Measurements from ENCODE around the gene ASB13. TPM values are rescaled to one million over a fixed set of nuclear protein-coding genes. Genes with fewer than 3 reads are reported as not detected.
A peak's percentile ranks its signal among the peaks of the same experiment; 100 is the strongest.

Gene ASB13
- polyA plus RNA-seq, 4 donors: 29.2 to 155 (median 71.0) TPM

DNA sequence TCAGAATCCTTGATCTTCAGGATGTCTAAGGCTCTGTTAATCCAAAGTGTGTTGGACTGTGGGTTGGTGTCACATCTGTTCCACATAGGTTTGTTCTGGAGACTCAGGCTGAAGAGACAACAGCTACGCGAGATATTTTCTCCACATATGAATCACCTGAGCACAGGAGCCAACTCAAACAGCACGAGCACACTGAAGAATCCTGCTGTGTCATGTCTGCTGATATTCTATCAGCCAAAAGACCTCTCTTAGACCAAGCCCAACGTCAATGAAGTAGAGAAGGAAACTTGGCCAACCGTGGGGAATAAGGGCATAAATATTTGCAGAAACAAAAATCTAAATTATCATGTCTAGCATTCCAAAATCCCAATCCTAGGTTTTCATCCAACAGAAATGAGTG, 15.5 kb upstream of the ASB13 start:
- H3K27ac ChIP-seq (ENCODE audit: low read depth in 1 of 3, low read length in 2 of 3): no peak overlapping the region
- no peaks in the 10 kb centered on the region for H3K4me1 ChIP-seq (ENCODE audit: control insufficient read depth in 3 of 3, insufficient read depth in 2 of 3, low read depth in 1 of 3, low read length in 2 of 3)
- WGBS, 3 donors: 76 to 81% (median 80%) methylated on average over 5 of the region's 5 CpGs
- peaks cover 0 to 3% (median 0%) of the 10 kb centered on the region in 3 donors for H3K27me3 ChIP-seq (ENCODE audit: control insufficient read depth in 3 of 3, insufficient read depth in 3 of 3, low read length in 3 of 3)
- FAIRE-seq (no peak), DNase-seq (no peak)
- no peaks in the 10 kb centered on the region for H3K36me3 ChIP-seq (ENCODE audit: control insufficient read depth in 3 of 3, insufficient read depth in 2 of 3, low read depth in 1 of 3, low read length in 3 of 3)
- no peaks in the 10 kb centered on the region for H3K9me3 ChIP-seq (ENCODE audit: control insufficient read depth in 2 of 2, insufficient read depth in 1 of 2, low read depth in 1 of 2, low read length in 1 of 2)
- no peak overlapping the region for H3K4me3 ChIP-seq (ENCODE audit: low read depth in 1 of 3, low read length in 3 of 3)

GRCh38 chr10:5679606-5680005, 13.2 kb upstream of the ASB13 start:
- DNase-seq (no peak), FAIRE-seq (no peak)
- 68 to 89% (median 86%) methylated on average over 2 of the region's 2 CpGs for WGBS, 3 donors
- no peak overlapping the region for H3K4me3 ChIP-seq (ENCODE audit: low read depth in 1 of 3, low read length in 3 of 3)
- H3K4me1 ChIP-seq (ENCODE audit: control insufficient read depth in 3 of 3, insufficient read depth in 2 of 3, low read depth in 1 of 3, low read length in 2 of 3): no peaks in the 10 kb centered on the region
- H3K27me3 ChIP-seq (ENCODE audit: control insufficient read depth in 3 of 3, insufficient read depth in 3 of 3, low read length in 3 of 3): peaks cover 0 to 3% (median 0%) of the 10 kb centered on the region in 3 donors
- H3K27ac ChIP-seq (ENCODE audit: low read depth in 1 of 3, low read length in 2 of 3): no peak overlapping the region
- H3K9me3 ChIP-seq (ENCODE audit: control insufficient read depth in 2 of 2, insufficient read depth in 1 of 2, low read depth in 1 of 2, low read length in 1 of 2): no peaks in the 10 kb centered on the region
- no peaks in the 10 kb centered on the region for H3K36me3 ChIP-seq (ENCODE audit: control insufficient read depth in 3 of 3, insufficient read depth in 2 of 3, low read depth in 1 of 3, low read length in 3 of 3)

GRCh38 chr10:5679037-5679435, 12.6 kb upstream of the ASB13 start:
- no peak overlapping the region for H3K4me3 ChIP-seq (ENCODE audit: low read depth in 1 of 3, low read length in 3 of 3)
- no peak overlapping the region for H3K27ac ChIP-seq (ENCODE audit: low read depth in 1 of 3, low read length in 2 of 3)
- peaks cover 0 to 3% (median 0%) of the 10 kb centered on the region in 3 donors for H3K27me3 ChIP-seq (ENCODE audit: control insufficient read depth in 3 of 3, insufficient read depth in 3 of 3, low read length in 3 of 3)
- H3K9me3 ChIP-seq (ENCODE audit: control insufficient read depth in 2 of 2, insufficient read depth in 1 of 2, low read depth in 1 of 2, low read length in 1 of 2): no peaks in the 10 kb centered on the region
- FAIRE-seq (no peak), DNase-seq (no peak)
- H3K36me3 ChIP-seq (ENCODE audit: control insufficient read depth in 3 of 3, insufficient read depth in 2 of 3, low read depth in 1 of 3, low read length in 3 of 3): no peaks in the 10 kb centered on the region
- no peaks in the 10 kb centered on the region for H3K4me1 ChIP-seq (ENCODE audit: control insufficient read depth in 3 of 3, insufficient read depth in 2 of 3, low read depth in 1 of 3, low read length in 2 of 3)
- WGBS, 3 donors: 82 to 87% (median 84%) methylated on average over 3 of the region's 3 CpGs

- 72 to 82% (median 81%) methylated on average over 9 of the region's 9 CpGs for WGBS, 3 donors
- no peak for FAIRE-seq
- Histone ChIP-seq H3K4me3 (ENCODE audit: low read depth in 1 of 3, low read length in 3 of 3) (no peak overlapping the region), H3K9me3 (ENCODE audit: control insufficient read depth in 2 of 2, insufficient read depth in 1 of 2, low read depth in 1 of 2, low read length in 1 of 2) (peaks cover 0 to 2% of the 10 kb centered on the region in 2 donors), H3K27ac (ENCODE audit: low read depth in 1 of 3, low read length in 2 of 3) (no peak overlapping the region), H3K36me3 (ENCODE audit: control insufficient read depth in 3 of 3, insufficient read depth in 2 of 3, low read depth in 1 of 3, low read length in 3 of 3) (no peaks in the 10 kb centered on the region), H3K27me3 (ENCODE audit: control insufficient read depth in 3 of 3, insufficient read depth in 3 of 3, low read length in 3 of 3) (peaks cover 0 to 3% (median 0%) of the 10 kb centered on the region in 3 donors), H3K4me1 (ENCODE audit: control insufficient read depth in 3 of 3, insufficient read depth in 2 of 3, low read depth in 1 of 3, low read length in 2 of 3) (no peaks in the 10 kb centered on the region)
- no peak for DNase-seq
These were observed 12.1 kb upstream of the ASB13 start for GRCh38 chr10:5678397-5679036.

DNA sequence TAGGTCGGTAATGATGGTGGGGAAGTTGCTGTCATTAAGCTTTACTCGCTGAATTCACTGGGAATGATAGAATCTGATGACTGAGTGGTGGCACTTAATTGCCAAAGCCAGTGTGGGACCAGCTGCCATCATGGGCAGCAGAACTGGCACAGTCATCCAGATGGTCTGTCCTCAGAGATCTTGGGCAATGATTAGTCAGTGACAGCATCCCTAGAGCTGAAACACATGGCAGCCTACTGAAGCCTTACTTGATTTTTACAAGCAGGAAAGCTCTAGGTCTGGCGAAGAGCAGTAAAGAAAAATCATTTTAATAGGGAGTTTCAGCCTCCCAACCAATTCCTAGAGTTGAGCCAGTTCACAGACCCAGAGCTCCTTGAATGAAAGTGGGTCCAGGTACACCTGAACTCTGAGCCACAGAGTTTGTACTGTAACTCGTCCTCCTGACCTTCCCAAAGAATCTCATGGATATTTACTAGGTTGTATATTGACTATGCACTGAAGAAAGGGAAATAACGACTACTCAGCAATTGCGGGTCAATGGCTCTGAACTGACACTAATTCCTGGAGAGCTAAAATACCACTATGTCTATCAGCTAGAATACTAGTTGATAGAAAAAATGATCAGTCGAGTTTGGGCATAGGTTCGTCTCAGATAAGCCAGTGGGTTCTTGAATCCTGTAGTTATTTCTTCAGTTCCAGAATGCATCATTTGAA, 4.4 kb upstream of the ASB13 start:
- 58 to 83% (median 67%) methylated on average over 8 of the region's 8 CpGs for WGBS, 3 donors
- no peak for FAIRE-seq
- Histone ChIP-seq H3K4me3 (ENCODE audit: low read depth in 1 of 3, low read length in 3 of 3) (no peak overlapping the region), H3K27me3 (ENCODE audit: control insufficient read depth in 3 of 3, insufficient read depth in 3 of 3, low read length in 3 of 3) (no peaks in the 10 kb centered on the region), H3K9me3 (ENCODE audit: control insufficient read depth in 2 of 2, insufficient read depth in 1 of 2, low read depth in 1 of 2, low read length in 1 of 2) (peaks cover 0 to 4% of the 10 kb centered on the region in 2 donors), H3K4me1 (ENCODE audit: control insufficient read depth in 3 of 3, insufficient read depth in 2 of 3, low read depth in 1 of 3, low read length in 2 of 3) (peaks cover 0 to 3% (median 2%) of the 10 kb centered on the region in 3 donors), H3K36me3 (ENCODE audit: control insufficient read depth in 3 of 3, insufficient read depth in 2 of 3, low read depth in 1 of 3, low read length in 3 of 3) (no peaks in the 10 kb centered on the region), H3K27ac (ENCODE audit: low read depth in 1 of 3, low read length in 2 of 3) (no peak overlapping the region)
- no peak for DNase-seq

DNA sequence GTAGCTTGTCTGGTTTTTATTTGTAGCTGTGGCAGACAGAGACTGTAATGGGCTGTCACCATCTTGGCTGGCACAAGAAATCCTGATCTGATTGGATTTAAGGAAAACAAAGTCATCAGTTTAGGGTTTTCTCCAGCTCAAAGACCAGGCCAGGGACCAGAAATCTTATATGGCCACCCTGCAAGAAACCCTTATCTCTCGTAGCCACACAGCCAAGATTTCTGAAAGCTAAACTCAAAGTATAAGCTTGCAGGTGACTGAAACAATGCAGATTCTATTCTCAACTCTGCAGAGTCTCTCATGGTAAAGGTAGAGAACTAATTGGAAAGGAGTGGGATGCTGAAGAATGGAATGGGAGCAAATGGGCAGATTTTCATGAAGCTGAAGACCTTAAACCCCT, 3.2 kb upstream of the ASB13 start:
- Histone ChIP-seq H3K9me3 (ENCODE audit: control insufficient read depth in 2 of 2, insufficient read depth in 1 of 2, low read depth in 1 of 2, low read length in 1 of 2) (peaks cover 0 to 4% of the 10 kb centered on the region in 2 donors), H3K27ac (ENCODE audit: low read depth in 1 of 3, low read length in 2 of 3) (no peak overlapping the region), H3K4me3 (ENCODE audit: low read depth in 1 of 3, low read length in 3 of 3) (no peak overlapping the region), H3K4me1 (ENCODE audit: control insufficient read depth in 3 of 3, insufficient read depth in 2 of 3, low read depth in 1 of 3, low read length in 2 of 3) (peaks cover 2 to 5% (median 3%) of the 10 kb centered on the region in 3 donors), H3K27me3 (ENCODE audit: control insufficient read depth in 3 of 3, insufficient read depth in 3 of 3, low read length in 3 of 3) (no peaks in the 10 kb centered on the region), H3K36me3 (ENCODE audit: control insufficient read depth in 3 of 3, insufficient read depth in 2 of 3, low read depth in 1 of 3, low read length in 3 of 3) (no peaks in the 10 kb centered on the region)
- 80 to 97% (median 89%) methylated on average over 1 of the region's 1 CpG for WGBS, 3 donors
- FAIRE-seq (no peak), DNase-seq (no peak)

DNA sequence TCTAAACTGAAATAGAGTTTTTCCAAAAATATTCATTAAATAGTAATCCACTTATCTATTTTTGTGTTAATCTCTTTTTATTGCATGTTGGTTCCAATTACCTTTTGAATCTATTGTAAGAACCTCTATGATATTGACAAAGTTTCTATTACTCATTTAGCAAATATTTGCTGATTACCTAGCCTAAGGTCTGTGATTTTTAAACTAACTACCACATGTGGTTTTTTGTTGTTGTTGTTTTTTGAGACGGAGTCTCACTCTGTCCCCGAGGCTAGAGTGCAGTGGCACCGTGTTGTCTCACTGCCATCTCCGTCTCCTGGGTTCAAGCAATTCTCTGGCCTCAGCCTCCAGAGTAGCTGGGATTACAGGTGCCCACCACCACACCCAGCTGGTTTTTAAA, 2.0 kb upstream of the ASB13 start:
- peaks cover 0 to under 1% of the 10 kb centered on the region in 2 donors for H3K9me3 ChIP-seq (ENCODE audit: control insufficient read depth in 2 of 2, insufficient read depth in 1 of 2, low read depth in 1 of 2, low read length in 1 of 2)
- DNase-seq (no peak), FAIRE-seq (no peak)
- WGBS, 3 donors: 68 to 78% (median 70%) methylated on average over 4 of the region's 4 CpGs
- H3K27me3 ChIP-seq (ENCODE audit: control insufficient read depth in 3 of 3, insufficient read depth in 3 of 3, low read length in 3 of 3): no peaks in the 10 kb centered on the region
- peaks cover 2 to 11% (median 3%) of the 10 kb centered on the region in 3 donors for H3K4me1 ChIP-seq (ENCODE audit: control insufficient read depth in 3 of 3, insufficient read depth in 2 of 3, low read depth in 1 of 3, low read length in 2 of 3)
- no peak overlapping the region for H3K4me3 ChIP-seq (ENCODE audit: low read depth in 1 of 3, low read length in 3 of 3)
- H3K27ac ChIP-seq (ENCODE audit: low read depth in 1 of 3, low read length in 2 of 3): no peak overlapping the region
- no peaks in the 10 kb centered on the region for H3K36me3 ChIP-seq (ENCODE audit: control insufficient read depth in 3 of 3, insufficient read depth in 2 of 3, low read depth in 1 of 3, low read length in 3 of 3)

GRCh38 chr10:5666841-5667630, 641 bp upstream of the ASB13 start:
- Histone ChIP-seq H3K4me1 (ENCODE audit: control insufficient read depth in 3 of 3, insufficient read depth in 2 of 3, low read depth in 1 of 3, low read length in 2 of 3) (peaks cover 2 to 11% (median 3%) of the 10 kb centered on the region in 3 donors), H3K27me3 (ENCODE audit: control insufficient read depth in 3 of 3, insufficient read depth in 3 of 3, low read length in 3 of 3) (no peaks in the 10 kb centered on the region), H3K9me3 (ENCODE audit: control insufficient read depth in 2 of 2, insufficient read depth in 1 of 2, low read depth in 1 of 2, low read length in 1 of 2) (no peaks in the 10 kb centered on the region), H3K36me3 (ENCODE audit: control insufficient read depth in 3 of 3, insufficient read depth in 2 of 3, low read depth in 1 of 3, low read length in 3 of 3) (peaks cover 0 to under 1% (median 0%) of the 10 kb centered on the region in 3 donors), H3K27ac (ENCODE audit: low read depth in 1 of 3, low read length in 2 of 3) (no peak overlapping the region), H3K4me3 (ENCODE audit: low read depth in 1 of 3, low read length in 3 of 3) (peak overlapping the region; percentile 24 to 100 (median 54))
- DNase-seq (peak in 1 of 2 donors; percentile 16), FAIRE-seq (no peak)
- WGBS, 3 donors: 26 to 33% (median 27%) methylated on average over 15 of the region's 15 CpGs
